CD4-positive, alpha-beta T cell treated with Interferon gamma for 1 hour (primary cell): Measurements from ENCODE around the gene CDK13.

Experiments
- DNase-seq: peaks from one replicate; pipeline ENCODE4 v3.0.0-alpha.2; 2020

The CDK13 gene

DNA sequence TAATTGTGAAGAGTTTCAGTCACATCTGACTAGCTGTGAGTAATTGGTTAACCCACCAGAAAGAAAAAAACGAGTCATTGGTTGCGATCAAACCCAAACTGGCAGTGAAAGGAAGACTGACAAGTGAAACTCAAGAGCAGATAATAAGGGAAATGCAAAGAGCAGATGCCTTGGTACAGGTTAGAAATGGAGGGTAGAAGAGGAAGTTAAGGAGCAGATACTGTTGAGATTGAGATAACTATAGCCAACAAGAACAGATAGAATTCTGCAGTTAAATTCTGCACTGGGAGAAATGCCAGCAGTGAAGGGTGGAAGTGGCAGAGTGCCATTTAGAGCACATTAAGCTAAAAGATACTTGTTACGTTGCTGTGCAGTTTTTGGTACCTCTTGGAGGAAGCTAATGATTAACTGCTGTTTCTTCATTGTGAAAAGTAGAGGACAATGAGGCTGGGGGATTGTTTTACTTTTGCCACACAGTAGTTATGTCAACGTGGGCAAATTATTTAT, 65.8 kb downstream of the CDK13 start:
- DNase-seq = no peak

DNA sequence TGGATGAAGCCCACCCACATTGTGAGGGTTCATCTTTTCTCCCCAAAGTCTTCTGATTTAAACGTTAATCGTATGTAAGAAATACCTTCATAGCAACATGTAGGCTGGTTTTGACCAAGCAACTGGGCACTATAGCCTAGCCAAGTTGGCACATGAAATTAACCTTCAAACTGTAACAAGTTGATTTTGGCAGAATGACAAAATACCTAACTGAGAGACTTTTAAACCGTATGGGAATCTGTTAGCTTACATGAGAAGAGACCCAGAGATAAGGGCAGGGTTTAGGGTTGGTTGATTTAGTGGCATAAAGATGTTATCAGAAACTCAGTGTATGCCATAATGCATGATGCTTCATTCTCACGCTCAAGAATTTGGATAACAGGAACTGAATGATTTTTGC, 69.5 kb downstream of the CDK13 start:
- no peak for DNase-seq

- DNase-seq = no peak
These were observed 74.0 kb downstream of the CDK13 start for GRCh38 chr7:40024048-40024447.

- DNase-seq = no peak
These were observed 74.8 kb downstream of the CDK13 start for GRCh38 chr7:40024841-40025240.

- DNase-seq = no peak
These were observed 77.5 kb downstream of the CDK13 start for GRCh38 chr7:40027545-40027944.

- no peak for DNase-seq
These were observed 83.8 kb downstream of the CDK13 start for GRCh38 chr7:40033826-40034225.

GRCh38 chr7:40041456-40041855, 91.4 kb downstream of the CDK13 start:
- no peak for DNase-seq

DNA sequence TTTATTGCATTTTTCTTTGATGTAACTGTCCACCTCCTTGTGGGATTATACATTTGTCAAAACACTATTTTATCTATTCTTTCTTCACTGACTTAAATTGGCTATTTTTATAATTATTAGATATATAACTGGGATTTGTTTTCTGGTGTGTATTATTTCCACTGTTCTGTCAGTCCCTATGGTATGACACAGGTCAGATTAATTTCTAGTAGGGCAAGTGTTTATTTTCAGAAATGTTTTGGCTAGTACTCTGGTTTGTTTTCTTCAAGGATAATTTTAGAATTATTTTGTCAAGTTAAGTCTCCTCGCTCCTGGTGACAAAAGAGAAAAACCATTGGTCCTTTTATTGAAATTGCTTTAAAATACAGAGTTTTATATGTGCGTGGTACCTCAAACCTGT, 93.1 kb downstream of the CDK13 start:
- DNase-seq = no peak

DNA sequence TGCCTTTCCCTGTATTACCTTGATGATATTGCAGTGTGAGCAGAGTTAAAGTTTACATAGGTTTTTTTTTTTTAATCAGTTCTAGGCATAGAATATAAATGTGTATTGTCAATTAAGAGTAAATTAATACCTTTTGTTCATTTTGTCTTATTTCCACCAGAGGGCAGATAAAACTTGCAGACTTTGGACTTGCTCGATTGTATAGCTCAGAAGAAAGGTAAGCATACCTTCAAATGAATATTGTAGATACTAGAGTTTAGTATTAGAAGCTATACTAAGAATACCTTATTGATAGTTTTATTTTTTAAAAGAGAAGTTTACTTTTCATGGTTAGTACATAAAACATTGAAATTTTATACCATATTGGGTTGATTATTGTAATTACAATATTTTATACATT, 97.6 kb downstream of the CDK13 start:
- no peak for DNase-seq

DNA sequence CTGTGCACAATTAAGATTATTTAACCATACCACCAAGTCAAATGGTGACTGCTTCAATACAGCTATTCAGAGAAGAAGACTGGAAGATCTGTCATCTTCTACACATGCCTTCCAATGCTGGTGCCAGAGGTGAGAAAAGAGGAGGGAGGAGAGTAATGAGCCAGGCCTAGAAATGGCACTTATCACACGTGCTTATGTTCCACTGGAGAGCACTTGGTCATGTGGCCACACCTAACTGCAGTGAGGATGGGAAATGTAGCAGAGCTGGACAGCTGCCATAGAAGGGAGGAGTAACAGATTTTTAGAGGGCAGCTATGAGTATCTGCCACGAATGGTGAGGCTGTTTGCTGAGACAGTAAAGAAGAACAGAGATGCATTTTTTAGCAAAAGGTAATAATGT, 107.2 kb downstream of the CDK13 start:
- no peak for DNase-seq

DNA sequence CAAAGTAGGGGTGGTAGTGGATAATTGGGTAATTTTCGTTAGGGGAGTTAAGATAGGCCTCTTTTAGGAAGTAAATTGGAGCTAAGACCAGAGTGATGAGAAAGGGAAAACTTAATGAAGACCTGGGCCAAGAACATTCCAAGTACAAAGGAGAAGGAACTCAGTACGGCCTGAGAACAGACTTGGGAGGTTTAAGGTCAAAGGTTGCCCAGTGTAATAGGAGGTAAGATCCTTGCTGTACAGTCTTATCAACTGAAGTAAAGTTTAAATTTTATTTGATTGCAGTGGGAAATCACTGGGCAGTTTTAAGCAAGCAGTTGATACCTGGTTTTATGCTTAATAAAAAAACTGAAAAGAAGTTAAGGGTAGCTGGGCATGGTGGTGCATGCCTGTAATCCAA, 108.0 kb downstream of the CDK13 start:
- DNase-seq = no peak

DNA sequence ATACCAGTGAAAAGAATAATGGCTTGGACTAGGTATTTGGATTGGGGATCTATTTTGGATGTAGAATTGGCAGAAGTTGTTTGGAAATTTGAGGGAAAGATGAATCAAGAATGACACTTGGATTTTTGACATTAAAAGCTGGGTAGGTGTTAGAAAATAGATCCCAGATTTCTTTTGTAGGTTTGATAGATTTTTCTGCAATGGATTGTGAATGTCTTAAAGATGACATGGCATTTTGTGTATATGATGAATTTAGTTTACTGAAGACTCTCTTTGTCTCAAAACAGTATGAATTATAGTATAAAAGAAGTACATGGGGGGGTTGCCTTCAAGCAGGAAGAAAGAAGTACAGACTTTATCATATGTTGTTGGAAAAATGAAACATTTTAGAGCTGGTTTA, 108.6 kb downstream of the CDK13 start:
- no peak for DNase-seq

DNA sequence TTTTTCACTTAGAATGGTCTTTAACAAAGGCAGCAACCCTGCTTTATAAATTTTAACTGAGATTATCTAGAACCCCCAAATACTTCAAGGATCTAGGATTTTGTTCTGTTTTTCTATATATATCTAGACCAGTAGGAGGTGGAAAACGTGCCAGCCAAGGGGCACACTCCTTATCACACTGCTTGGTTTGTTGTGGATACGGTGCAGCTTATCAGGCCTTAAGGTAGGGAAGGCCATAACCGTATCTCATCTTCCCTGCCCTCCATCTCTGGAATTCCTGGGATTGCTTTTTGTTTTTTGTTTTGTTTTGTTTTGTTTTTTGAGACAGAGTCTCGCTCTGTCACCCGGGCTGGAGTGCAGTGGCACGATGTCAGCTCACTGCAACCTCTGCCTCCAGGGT, 109.0 kb downstream of the CDK13 start:
- no peak for DNase-seq

DNA sequence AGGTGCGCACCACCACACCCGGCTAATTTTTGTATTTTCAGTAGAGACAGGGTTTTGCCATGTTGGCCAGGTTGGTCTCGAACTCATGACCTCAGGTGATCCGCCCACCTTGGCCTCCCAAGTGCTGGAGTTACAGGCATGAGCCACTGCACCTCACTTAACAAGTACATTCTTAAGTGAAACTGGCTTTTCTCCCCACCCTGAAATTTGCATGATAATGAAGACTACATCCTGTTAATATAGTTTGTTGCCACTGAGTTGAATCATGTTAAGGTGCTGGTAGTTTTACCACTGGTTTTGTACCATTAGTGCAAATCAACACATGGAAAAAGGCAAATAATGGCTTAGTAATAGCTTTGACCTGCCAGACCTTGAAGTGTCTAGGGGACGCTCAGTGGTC, 122.2 kb downstream of the CDK13 start:
- DNase-seq = no peak

- DNase-seq = no peak
These were observed 123.2 kb downstream of the CDK13 start for GRCh38 chr7:40073239-40073638.

DNA sequence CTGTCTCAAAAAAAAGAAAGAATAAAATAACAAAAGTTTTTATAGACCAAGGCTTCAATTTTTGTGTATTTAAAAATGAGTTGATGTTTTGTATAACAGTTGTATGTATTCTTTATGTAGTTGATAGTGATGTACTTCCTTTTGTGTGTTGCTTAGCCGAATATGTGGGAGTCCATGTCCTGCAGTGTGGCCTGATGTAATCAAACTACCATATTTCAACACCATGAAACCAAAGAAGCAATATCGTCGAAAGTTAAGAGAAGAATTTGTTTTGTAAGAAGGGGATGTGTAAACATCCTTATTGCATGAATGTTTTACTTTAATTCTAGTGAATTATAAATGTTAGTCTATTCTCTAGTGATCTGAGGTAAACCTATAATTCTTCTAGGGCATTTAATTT, 127.8 kb downstream of the CDK13 start:
- DNase-seq = no peak

DNA sequence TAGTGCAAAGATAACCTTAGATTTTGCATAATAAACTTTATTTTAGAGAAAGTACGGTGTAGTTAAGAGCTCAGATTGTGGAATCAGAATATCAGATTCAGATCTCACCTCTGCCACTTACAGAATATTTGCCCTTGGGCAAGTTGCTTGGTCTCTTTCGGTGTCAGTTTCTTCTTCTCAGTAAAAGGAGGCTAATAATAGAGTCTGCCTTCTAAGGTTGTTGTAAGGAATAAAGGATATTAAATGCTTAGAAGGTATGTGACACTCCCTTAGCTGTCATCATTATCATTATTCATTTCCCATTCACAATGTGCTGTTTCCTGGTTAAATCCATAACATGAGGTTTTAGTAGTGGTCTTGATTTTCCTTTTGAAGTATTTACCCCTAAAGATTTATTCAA, 142.1 kb downstream of the CDK13 start:
- no peak for DNase-seq

- no peak for DNase-seq
These were observed 143.7 kb downstream of the CDK13 start for GRCh38 chr7:40093631-40094350.

- DNase-seq = no peak
These were observed 145.2 kb downstream of the CDK13 start for GRCh38 chr7:40095230-40095629.

DNA sequence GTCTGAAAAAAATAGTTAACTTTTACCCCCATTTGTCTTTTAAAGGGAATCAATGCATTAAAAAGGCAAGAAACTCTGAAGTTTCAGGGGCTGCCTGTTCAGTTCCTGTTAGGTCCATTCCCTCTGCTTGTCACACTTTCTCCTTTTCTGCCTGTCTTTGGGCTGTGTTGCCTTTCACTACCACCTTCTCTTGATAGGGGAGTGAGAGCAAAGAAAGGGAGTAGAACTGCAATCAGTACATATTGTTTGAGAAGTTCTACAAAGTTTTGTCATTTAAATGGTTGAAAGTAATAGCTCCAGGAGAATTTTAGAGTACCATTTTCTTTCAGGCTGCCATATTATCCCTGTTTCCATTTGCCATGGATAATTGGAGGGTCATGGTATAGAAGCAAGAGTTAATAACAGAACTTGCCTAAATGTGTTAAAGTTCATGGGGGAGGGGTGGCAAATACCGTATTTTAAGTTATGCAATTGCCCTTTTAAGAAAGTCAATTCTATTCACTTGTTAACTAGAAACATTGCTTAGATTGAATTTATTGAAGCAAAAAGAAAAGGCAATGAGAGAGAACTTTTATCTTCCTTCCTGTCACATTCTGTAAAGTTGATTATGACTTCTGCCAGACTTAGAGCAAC, 145.8 kb downstream of the CDK13 start:
- no peak for DNase-seq

- DNase-seq = no peak
These were observed 147.7 kb downstream of the CDK13 start for GRCh38 chr7:40097728-40098127.

DNA sequence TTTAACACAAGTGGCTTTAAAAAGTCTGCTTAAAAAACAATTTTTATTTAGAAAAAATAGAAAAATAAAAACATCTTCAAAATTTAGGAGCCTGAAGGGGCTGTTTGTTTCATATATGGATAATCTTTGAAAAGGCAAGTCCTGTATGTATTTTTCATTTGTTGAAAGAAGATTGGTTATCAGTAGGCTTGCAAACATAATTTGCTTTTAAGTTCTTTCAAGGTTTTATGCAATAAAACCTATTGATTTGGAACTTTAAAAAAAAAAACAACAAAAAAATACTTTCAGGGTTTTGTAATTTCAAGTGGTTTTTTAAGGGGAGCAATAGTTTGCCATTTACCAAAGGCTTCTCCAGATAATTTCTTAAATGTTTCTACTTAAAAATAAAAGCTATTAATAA, 148.8 kb downstream of the CDK13 start:
- DNase-seq = no peak

DNA sequence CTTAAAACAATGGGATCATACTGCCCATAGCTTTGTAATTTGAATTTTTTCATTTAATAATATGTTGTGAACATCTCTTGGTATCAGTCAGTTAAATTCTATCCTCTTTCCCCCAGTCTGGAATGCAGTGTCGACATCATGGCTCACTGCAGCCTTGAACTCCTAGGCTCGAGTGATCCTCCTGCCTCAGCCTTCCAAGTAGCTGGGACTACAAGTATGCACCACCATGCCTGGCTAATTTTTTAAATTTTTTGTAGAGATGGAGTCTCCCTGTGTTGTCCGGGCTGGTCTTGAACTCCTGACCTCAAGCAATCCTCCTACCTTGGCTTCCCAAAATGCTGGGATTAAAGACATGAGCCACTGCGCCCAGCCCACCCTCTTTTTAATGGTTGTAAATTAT, 149.8 kb downstream of the CDK13 start:
- no peak for DNase-seq

DNA sequence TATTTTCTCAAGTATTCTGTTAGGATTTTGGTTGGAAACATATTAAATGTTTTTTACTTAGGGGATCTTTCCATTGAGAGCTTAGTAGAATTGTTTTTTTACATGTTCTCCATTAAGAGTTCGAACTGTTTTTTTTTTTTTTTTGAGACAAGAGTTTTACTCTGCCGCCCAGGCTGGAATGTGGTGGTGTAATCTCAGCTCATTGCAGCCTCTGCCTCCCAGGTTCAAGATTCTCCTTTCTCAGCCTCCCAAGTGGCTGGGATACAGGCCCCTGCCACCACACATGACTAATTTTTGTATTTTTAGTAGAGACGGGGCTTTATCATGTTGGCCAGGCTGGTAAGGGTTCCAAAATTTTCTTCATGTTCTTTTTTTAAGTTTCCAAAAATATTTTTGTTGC, 151.1 kb downstream of the CDK13 start:
- no peak for DNase-seq

DNA sequence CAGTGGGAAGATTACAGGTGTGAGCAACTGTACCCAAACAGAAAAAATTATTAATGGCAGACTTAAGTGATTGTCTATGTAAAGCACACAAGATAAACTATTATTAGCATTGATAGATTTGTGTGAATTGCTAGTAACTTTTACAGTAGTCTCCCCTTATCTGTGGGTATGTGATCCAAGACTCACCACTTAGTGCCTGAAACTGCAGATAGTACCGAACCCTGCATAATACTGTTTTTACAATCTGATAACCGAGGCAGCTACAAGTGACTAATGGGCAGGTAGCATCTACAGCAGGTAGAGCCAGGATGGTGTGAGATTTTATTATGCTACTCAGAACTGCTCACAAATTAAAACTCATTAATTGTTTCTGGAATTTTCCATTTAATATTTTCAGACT, 152.8 kb downstream of the CDK13 start:
- no peak for DNase-seq
